HG02610 (cell line): ENCODE results near the gene ZNF761.
"Not testable (repeated sequence)": the region's sequence is repeated elsewhere in the genome, so short reads cannot be mapped to it uniquely, and the experiment has no call there.

Source experiments
- ATAC-seq: cut with Tn5 transposase; IDR thresholded peaks from one replicate; pipeline ENCODE4 v1.9.1; 2021; ENCODE audit warnings: mild to moderate bottlenecking, moderate library complexity; ENCODE audit not compliant: unreplicated experiment

ZNF761 gene

GRCh38 chr19:53431399-53432087, at the start of gene ZNF761:
ZNF761 (plus strand) TSS chr19:53431984; CDS start chr19:53447269, 15,285 bp downstream.
- peak; percentile 94 for ATAC-seq

- no peak for ATAC-seq
Observed at GRCh38 chr19:53388168-53388567, 43.6 kb upstream of the ZNF761 start.

- no peak for ATAC-seq
Observed at GRCh38 chr19:53388904-53389303, 42.9 kb upstream of the ZNF761 start.

DNA sequence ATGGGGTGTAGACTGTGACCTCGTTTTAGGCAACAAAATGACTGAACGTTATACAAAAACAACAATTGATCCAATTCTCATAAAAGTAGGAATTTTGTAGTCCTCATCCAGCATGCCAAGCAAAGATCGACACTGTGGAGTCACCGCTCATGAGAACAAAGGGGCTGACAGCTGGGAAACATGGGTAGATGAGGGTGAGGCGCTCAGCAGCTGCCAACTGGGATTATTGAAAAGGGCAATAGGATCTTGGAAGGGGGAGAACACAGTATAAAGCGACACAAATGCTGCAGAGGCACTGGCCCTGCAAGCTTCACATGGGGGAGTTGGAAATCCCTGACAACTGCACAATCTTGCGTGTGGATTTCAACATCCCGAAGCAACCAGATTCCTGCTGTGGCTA, 42.2 kb upstream of the ZNF761 start:
- no peak for ATAC-seq

GRCh38 chr19:53389978-53390377, 41.8 kb upstream of the ZNF761 start:
- no peak for ATAC-seq

DNA sequence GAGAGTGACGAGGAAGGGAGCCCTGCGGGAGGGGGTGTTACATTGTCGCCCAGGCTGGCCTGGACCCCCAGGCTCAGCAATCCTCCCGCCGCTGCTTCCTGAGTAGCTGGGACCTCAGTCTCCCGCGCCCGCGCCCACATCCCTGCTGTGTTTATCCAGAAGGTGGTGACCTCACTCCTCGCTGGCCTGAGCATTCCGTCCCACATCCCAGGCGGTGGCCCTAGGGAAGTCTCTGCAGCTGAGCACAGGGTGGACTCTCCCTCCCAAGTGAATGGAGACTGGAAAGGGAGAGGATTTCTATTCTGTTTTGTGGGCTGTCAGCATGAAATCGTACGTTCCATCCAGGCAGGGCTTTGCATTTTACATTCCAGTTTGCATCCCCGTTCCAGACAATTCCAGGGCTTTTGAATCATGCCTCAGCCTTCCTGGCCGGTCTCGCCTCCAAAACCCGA, 37.2 kb upstream of the ZNF761 start:
- no peak for ATAC-seq

DNA sequence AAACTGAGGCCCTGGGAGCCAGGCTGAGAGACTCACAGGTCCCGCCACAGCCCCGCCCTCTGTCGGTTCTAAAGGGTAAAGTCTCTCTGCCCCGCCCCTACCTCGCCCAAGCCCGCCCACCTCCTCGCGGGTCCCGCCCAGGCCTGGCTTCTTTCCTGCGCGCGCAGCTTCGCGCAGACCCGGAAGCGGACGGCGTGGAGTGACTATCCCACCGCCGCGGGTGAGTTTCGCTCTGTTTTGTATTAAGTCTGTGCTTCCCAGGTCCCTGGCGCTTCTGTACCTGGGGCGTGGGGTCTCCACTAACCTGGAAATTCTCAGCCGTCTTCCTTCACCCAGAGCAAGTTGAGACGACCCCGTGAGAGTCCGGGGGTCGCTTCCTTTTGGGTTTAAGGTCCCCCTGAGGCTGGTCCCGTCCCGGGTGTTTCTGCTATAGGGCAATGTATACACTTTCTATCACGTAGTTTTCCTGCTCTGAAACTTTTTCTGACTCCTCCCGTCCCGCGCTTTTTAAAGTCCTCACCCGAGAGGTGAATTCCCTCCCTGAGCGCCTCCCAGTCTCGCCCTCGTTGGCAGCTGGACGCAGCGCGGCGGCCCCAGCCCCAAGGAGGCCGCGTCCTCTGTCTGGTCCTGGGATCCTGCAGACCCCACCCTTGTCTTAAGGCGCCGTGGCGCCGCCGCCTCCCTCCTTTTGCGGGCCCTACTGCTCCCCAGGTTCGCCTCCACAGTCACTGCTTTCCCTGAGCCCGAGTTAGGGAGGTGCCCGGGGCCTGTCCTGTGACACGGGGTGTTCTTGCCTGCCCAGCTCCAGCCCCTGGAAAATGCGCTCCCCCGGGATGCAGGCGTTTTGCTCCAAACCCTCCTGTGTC, 36.6 kb upstream of the ZNF761 start, which contains the start of gene ZNF765:
Gene ZNF765, plus strand, starts transcription at position 176 of the 866 bp plus-strand sequence. CDS start 2,867 bp downstream, outside the sequence.
- peak; percentile 93 for ATAC-seq

GRCh38 chr19:53395840-53396524, 35.8 kb upstream of the ZNF761 start:
- ATAC-seq = not testable (repeated sequence)

- ATAC-seq = no peak
Observed at GRCh38 chr19:53396525-53396868, 35.3 kb upstream of the ZNF761 start.

DNA sequence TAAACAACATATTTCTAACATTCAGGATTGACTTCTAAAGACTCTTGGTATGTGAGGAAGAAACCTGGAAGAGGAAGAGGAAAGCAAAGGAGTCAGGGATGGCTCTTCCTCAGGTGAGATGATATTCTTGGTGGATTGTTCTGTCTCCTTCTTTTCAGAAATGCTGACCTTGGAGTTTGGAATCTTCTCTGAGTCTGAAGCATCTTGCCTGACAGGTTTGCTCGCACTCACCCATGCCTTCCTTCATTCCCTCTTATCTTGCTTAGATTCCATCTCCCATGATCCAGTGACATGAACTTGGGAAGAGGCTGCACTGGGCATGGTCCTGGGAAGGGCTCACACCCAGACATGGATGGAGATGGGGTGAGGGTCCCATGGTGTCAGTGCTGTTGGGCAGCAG, 33.9 kb upstream of the ZNF761 start:
- ATAC-seq = not testable (repeated sequence)

GRCh38 chr19:53409505-53410204, 22.1 kb upstream of the ZNF761 start:
- no peak for ATAC-seq

GRCh38 chr19:53420520-53421315, 11.1 kb upstream of the ZNF761 start:
- ATAC-seq = not testable (repeated sequence)

DNA sequence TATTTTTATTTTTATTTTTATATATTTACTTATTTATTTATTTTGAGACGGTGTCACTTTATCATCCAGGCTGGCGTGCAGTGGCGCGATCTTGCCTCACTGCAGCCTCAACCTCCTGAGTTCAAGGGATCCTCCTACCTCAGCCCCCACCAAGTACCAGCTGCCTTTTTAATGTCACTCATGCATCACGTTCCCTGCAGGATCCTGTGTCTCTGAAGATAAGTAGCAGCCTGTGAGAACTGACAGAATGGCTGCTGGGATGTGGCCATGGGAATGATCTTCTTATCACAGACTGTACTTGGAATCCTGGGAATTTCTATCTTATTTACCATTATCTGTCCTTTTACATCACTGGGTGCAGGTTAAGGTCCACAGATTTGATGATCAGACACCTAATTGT, 9.2 kb upstream of the ZNF761 start:
- ATAC-seq = no peak

GRCh38 chr19:53423074-53423473, 8.7 kb upstream of the ZNF761 start:
- not testable (repeated sequence) for ATAC-seq

DNA sequence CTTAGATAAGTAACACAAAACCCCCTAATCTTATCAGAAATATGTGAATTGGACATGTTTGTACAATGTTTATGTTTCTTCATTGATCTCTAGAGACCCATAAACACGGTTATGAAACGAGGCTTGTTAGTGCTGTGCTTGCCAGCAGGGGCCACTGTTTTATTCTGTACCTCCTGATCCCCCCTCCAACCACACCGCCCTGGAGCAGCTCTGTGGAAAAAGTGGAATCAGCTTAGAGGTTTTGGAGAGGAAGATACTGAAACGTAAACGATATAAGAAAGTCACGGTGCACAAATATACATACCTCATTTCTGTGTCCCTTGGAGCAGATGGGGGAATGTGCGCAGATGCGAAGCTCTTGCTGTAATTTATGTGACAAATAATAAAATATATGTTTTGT, 8.1 kb upstream of the ZNF761 start:
- not testable (repeated sequence) for ATAC-seq

- ATAC-seq = no peak
Observed at GRCh38 chr19:53424968-53425597, 6.7 kb upstream of the ZNF761 start.

GRCh38 chr19:53432088-53432661, 391 bp downstream of the ZNF761 start:
- peak; percentile 9 for ATAC-seq

DNA sequence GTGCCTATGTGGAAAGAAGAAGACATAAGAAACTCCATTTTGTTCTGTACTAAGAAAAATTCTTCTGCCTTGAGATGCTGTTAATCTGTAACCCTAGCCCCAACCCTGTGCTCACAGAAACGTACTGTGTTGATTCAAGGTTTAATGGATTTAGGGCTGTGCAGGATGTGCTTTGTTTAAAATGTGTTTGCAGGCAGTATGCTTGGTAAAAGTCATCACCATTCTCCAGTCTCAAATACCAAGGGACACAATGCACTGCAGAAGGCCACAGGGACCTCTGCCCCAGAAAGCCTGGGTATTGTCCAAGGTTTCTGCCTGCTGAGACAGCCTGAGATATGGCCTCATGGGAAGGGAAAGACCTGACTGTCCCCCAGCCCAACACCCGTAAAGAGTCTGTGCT, 12.0 kb downstream of the ZNF761 start:
- ATAC-seq = not testable (repeated sequence)

GRCh38 chr19:53447196-53447595, 15.4 kb downstream of the ZNF761 start:
- not testable (repeated sequence) for ATAC-seq
